ENCODE results near the gene DBF4. TPM values are rescaled to one million over a fixed set of nuclear protein-coding genes. Genes with fewer than 3 reads are reported as not detected.

Gene DBF4
- total RNA-seq, 1 experiment from 2014 or later = 55.4 TPM

- no peak for ATAC-seq
- Mint-ChIP-seq H3K4me1 (no peaks in the 10 kb centered on the region), H3K27ac (no peak overlapping the region), H3K4me3 (no peak overlapping the region), H3K36me3 (0 out of 2 replicates have a peak, but pooled peaks cover 2% of the 10 kb centered on the region), H3K9me3 (peaks cover 6% of the 10 kb centered on the region), H3K27me3 (ENCODE audit: low read depth) (no peaks in the 10 kb centered on the region)
- CTCF ChIA-PET = no interaction called here
- no peak for TF ChIP-seq ZNF232 (CRISPR knock-in tag; IDR thresholded peaks at IDR 0.05)
- TF ChIP-seq CTCF (IDR thresholded peaks at IDR 0.05) = no peak
- no peak for TF ChIP-seq ATF1 (CRISPR knock-in tag; IDR thresholded peaks at IDR 0.05)
- TF ChIP-seq CREB1 (CRISPR knock-in tag; IDR thresholded peaks at IDR 0.05) = no peak
- no peak for TF ChIP-seq ZNF138 (CRISPR knock-in tag; conservative IDR thresholded peaks at IDR 0.05)
- TF ChIP-seq PRRX2 (CRISPR knock-in tag; IDR thresholded peaks at IDR 0.05) = no peak
- no peak for TF ChIP-seq E2F4 (CRISPR knock-in tag; IDR thresholded peaks at IDR 0.05; ENCODE audit: borderline replicate concordance, low read depth)
- TF ChIP-seq JUN (CRISPR knock-in tag; IDR thresholded peaks at IDR 0.05) = no peak
- TF ChIP-seq NFE2L1 (CRISPR knock-in tag; IDR thresholded peaks at IDR 0.05) = no peak
- no peak for TF ChIP-seq E2F5 (CRISPR knock-in tag; IDR thresholded peaks at IDR 0.05)
- TF ChIP-seq NR1H2 (CRISPR knock-in tag; IDR thresholded peaks at IDR 0.05) = no peak
- no peak for TF ChIP-seq FOXP4 (CRISPR knock-in tag; IDR thresholded peaks at IDR 0.05)
- no peak for TF ChIP-seq FOXK1 (CRISPR knock-in tag; IDR thresholded peaks at IDR 0.05)
- no peak for TF ChIP-seq E2F1 (CRISPR knock-in tag; IDR thresholded peaks at IDR 0.05)
- TF ChIP-seq PRDM15 (CRISPR knock-in tag; IDR thresholded peaks at IDR 0.05) = no peak
- no peak for TF ChIP-seq ARID4B (CRISPR knock-in tag; IDR thresholded peaks at IDR 0.05; ENCODE audit: borderline replicate concordance)
- no peak for TF ChIP-seq ZMAT4 (CRISPR knock-in tag; IDR thresholded peaks at IDR 0.05)
- no peak for TF ChIP-seq CREM (CRISPR knock-in tag; IDR thresholded peaks at IDR 0.05)
- TF ChIP-seq ZSCAN18 (CRISPR knock-in tag; IDR thresholded peaks at IDR 0.05) = no peak
- TF ChIP-seq JAZF1 (CRISPR knock-in tag; IDR thresholded peaks at IDR 0.05) = no peak
- no peak for DNase-seq (ENCODE audit: low spot score)
- POLR2A ChIA-PET = no interaction called here
These were observed 72.1 kb downstream of the DBF4 start for GRCh38 chr7:87948371-87948770.
